SH-SY5Y (cell line): ENCODE measurements around the gene PLEKHA7.

Experiments
- GATA2 ChIP-seq: IDR thresholded peaks from 2 replicates; pipeline ENCODE4 v1.6.1; 2011; ENCODE audit warnings: mild to moderate bottlenecking, low read depth, low read length
- GATA3 ChIP-seq: IDR thresholded peaks from 2 replicates; pipeline ENCODE4 v1.6.1; 2011; ENCODE audit warnings: low read depth, mild to moderate bottlenecking, low read length, moderate library complexity

Gene PLEKHA7

GRCh38 chr11:16879690-16880089, 134.5 kb downstream of the PLEKHA7 start:
- TF ChIP-seq GATA3 (no peak), GATA2 (no peak)

DNA sequence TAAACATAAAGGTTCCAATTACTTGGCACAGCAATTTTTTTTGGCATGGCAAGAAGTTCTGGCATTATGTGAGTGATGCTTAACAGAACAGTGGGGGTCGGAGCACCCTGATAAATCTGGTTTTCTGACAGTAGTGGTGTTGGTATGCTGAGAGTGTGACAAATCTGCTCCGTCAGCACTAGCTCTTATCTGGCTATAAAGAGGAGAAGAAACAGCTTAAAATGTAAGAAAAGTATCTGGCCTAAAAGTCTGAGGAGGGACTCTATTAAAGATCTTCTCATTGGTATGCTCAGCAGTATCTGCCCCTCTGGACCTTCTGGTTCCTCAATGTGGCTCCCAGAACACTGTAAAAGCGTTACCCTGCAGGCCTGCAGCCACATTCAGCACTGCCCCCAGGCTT, 137.4 kb downstream of the PLEKHA7 start:
- no peak for TF ChIP-seq GATA3
- no peak for TF ChIP-seq GATA2

- no peak for TF ChIP-seq GATA2
- TF ChIP-seq GATA3, result no peak
These were observed 138.0 kb downstream of the PLEKHA7 start for GRCh38 chr11:16876053-16876752.

- TF ChIP-seq GATA2 (no peak), GATA3 (no peak)
These were observed 139.8 kb downstream of the PLEKHA7 start for GRCh38 chr11:16874275-16874975.

DNA sequence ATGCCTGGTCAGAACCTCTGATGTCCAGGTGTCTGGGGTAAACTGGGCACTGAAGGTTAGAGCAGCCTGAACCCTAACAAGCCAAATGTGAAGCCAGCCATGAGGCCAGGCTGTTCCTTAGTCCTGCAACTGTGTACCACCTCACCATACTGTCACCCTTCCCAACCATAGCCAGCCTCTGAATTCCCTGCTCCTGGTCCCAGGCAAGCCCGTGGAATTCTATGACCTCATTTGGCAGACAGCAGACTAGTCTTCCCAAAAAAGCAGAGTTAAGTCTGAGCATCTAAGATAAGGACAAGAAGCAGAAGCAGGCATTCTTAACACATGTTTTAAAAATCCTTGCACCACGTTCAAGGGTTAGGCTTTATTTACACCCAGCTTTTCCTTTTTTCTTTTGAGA, 140.9 kb downstream of the PLEKHA7 start:
- TF ChIP-seq GATA2 (no peak), GATA3 (no peak)

- TF ChIP-seq GATA2 (no peak), GATA3 (no peak)
These were observed 142.8 kb downstream of the PLEKHA7 start for GRCh38 chr11:16871368-16871767.

DNA sequence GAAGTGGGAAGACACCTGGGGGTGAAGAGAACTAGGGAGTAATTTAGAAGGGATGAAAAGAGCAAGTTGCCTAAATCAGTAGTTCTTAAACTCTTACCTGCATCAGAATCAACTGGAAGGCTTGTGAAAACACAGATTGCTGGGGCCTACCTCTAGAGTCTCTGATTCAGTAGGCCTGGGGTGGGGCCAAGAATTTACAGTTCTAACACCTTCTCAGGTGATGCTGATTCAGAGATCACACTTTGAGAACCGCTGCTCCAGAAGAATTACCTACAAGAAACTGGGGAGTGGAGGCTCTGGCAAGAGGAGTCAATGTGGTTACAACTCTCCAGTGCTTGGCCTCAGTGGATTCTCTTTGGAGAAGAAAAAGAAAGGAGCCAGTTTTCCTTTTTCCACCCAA, 147.1 kb downstream of the PLEKHA7 start:
- TF ChIP-seq GATA3 (no peak), GATA2 (no peak)

DNA sequence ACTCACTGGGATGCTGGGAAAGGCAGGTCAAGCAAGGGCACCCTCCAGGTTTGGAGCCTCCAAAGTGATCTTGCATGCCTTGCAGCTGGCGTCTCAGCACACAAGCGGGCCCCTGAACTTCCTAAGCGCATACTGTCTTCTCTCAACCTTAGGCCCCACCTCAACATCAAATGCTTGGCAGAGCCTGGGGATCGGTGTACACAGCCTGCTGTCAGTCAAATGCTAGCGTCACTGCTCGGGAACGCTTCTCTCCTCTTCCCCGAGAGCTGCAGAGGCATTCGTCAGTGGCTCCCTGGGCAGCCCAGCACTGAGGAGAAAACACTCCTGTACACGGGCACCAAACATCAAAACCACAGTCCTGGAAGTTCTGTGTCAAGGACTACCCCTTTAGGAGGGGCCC, 150.8 kb downstream of the PLEKHA7 start:
- no peak for TF ChIP-seq GATA3
- no peak for TF ChIP-seq GATA2

DNA sequence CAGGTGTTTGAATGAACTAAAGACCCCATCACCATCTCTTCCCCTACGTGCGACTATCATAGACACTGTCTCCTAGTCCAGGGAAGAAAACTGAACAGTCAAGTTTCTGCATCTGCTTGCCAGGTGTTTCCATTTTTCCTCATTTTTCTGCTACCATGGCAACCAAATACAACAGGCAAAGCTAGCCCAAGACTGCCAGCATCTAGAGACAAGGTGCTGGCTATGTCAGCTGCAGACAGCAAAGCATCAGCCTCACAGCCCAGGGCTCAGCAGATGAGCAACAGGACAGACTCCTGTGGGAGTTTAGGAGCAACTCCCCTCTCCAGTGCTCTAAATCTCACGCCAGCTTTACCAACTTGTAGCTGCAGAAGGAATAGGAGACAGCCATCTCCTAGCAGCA, 151.5 kb downstream of the PLEKHA7 start:
- no peak for TF ChIP-seq GATA2
- TF ChIP-seq GATA3, result no peak

- TF ChIP-seq GATA3, result no peak
- TF ChIP-seq GATA2, result no peak
These were observed 152.4 kb downstream of the PLEKHA7 start for GRCh38 chr11:16861862-16862261.

DNA sequence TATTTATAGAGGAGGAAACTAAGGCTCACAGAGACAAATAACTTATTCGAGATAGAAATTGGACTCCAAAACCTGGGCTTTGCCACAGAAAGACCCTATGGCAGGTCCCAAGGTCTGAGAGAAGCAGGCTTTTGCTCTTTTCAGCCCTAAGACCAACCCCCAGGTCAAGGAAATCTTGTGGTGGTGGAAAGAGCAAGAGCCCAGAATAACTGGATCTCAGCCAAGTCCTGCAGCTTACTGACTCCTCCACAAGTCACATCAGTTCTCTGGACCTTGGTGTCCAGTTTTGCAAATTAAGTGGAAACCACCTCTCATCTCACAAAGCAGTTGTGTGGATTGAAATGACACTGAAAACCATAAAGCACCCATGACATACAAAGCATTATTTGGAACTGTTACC, 153.6 kb downstream of the PLEKHA7 start:
- TF ChIP-seq GATA3 (no peak), GATA2 (no peak)

DNA sequence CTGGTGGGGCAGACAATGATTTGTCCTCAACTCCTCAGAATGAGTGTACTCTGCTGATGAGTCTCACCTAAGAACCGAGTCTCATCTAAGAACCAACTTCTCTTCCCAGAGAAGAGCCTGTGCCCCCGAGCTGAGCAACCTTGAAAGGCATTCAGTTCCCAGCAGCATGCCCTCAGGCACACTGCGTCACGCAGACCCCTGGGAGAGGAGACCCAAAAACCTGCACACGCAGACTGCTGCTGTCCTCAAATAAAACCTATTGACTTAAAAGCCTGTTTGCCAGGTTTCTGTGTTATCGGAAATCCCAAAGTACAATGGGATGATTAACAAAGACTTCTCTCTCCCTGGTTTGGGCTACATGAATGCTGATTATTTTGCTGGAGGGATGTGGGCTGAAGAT, 154.6 kb downstream of the PLEKHA7 start:
- no peak for TF ChIP-seq GATA3
- no peak for TF ChIP-seq GATA2

DNA sequence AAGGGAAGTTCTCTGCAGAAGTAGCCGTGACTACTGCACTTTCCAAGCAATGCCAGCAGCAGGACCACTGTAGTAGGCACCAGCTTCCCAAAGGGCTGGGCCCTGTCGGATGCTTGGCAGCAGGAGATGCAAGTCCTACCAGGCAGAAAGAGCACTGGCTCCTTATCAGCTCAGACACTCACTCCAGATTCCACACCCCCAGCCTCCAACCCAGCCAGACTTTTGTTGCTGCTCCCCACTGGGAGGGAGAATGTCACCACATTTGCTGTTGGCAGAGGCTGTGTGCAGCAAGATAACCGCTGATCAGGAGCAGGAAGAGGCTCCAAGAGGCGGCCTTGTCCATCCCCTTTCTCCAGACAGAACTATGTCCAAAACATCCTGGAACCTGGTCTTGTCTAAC, 157.0 kb downstream of the PLEKHA7 start:
- TF ChIP-seq GATA3 (no peak), GATA2 (no peak)

DNA sequence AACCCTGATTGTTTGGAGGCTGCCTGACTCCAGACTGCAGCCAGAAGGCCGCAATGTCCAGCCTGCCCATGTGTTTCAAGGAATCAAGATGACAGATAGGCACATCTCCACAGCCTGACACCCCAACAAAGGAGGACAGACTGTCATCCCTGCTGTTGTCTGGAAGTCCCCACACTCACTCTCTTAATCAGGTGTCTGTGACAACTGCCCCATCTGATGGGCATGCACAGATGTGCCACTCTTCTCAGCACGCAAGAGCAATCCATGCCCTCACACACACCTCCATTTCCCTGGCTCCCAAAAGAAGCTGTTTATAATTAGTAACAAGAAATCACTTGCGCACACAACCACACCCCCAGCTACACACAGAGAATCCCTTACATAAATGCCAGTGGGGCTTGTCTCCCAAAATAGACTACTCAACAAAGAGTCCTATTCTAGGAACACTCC, 158.2 kb downstream of the PLEKHA7 start:
- TF ChIP-seq GATA3 (no peak), GATA2 (no peak)

GRCh38 chr11:16854979-16855378, 159.2 kb downstream of the PLEKHA7 start:
- TF ChIP-seq GATA3 (no peak), GATA2 (no peak)
